HCT116 (cell line): Measurements from ENCODE around the gene PTS.
A peak's percentile ranks its signal among the peaks of the same experiment; 100 is the strongest.

Experiments
- CTCF ChIP-seq, 3 experiments: fragments of 200-600 bp in 1 of 3; sonication (generic) in 1 of 3; IDR thresholded peaks in 2 of 3; conservative IDR thresholded peaks in 1 of 3; 2 replicates each; pipeline ENCODE4 v1.5.1; 2012 to 2017; ENCODE audit warnings: low read depth in 2 of 3, low read length in 2 of 3, antibody characterized with exemption in 1 of 3, borderline replicate concordance in 1 of 3, control low read depth in 1 of 3, mild to moderate bottlenecking in 1 of 3, mixed read lengths in 1 of 3, mixed run types in 1 of 3, moderate library complexity in 1 of 3; ENCODE audit not compliant: insufficient read depth in 1 of 3
- EZH2 ChIP-seq: fragments of 200-600 bp; sonication (generic); IDR thresholded peaks from 2 replicates; pipeline ENCODE4 v1.6.1; 2017; ENCODE audit warnings: antibody characterized with exemption, mixed run types
- EZH2phosphoT487 ChIP-seq: fragments of 200-600 bp; IDR thresholded peaks from 2 replicates; pipeline ENCODE4 v1.6.1; 2018; ENCODE audit warnings: antibody characterized with exemption, borderline replicate concordance
- POLR2A ChIP-seq: IDR thresholded peaks from 2 replicates; pipeline ENCODE4 v1.7.0; 2011; ENCODE audit warnings: borderline replicate concordance; ENCODE audit not compliant: insufficient read depth, insufficient read length; ENCODE audit errors: extremely low read depth
- SIN3A ChIP-seq: IDR thresholded peaks from 2 replicates; pipeline ENCODE4 v1.6.1; 2012; ENCODE audit warnings: low read depth
- TF ChIP-seq, protein P1 (sequence below): IDR thresholded peaks from 2 replicates; pipeline ENCODE4 v1.6.1; 2012

DNA sequence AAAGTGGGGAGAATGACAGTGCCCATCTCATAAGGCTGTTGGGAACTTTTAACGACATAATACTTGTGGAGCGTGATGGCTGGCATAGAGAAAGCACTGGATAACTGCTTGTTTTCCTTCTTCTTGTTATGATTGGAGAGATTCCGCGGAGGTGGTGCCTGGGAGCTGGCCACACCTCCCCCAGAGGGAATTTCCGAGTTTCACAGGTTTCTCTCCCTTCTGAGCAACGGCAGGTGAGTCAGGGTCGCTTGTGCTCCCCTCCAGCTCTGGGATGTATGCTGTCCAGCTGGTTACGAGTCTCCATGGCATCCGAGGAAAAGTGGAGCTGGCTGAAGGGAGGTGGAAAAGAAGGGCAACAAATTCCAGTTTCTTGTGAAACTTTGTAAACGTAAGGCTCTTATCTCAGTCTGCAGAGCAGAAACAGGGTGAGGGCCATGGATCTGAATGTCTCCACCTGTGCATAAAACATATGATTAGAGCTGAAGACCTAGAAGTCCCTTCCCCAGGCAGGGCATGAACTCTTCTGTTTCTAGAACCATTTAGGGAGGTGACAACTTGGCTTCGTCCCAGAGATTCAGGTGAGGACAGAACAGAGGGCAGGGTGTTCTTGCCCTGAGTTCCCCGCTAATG is 44.4 kb downstream of the PTS start:
- TF ChIP-seq CTCF (IDR thresholded peaks at IDR 0.05 in 2 of 3, conservative IDR thresholded peaks at IDR 0.05 in 1 of 3; ENCODE audit: borderline replicate concordance in 1 of 3, insufficient read depth in 1 of 3, low read depth in 2 of 3, low read length in 2 of 3) (no peak), EZH2phosphoT487 (no peak), EZH2 (no peak), POLR2A (no peak), SIN3A (peak; percentile 16; the same call in 1 of the 2 replicates)
- TF ChIP-seq, protein P1, sequence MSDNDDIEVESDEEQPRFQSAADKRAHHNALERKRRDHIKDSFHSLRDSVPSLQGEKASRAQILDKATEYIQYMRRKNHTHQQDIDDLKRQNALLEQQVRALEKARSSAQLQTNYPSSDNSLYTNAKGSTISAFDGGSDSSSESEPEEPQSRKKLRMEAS: no peak
